ENCODE data around the gene NSMCE1. TPM values are rescaled to one million over a fixed set of nuclear protein-coding genes. Genes with fewer than 3 reads are reported as not detected.

The NSMCE1 gene
- total and polyA plus RNA-seq, 5 experiments from 2014 or later: 81.8 to 209 (median 177) TPM

DNA sequence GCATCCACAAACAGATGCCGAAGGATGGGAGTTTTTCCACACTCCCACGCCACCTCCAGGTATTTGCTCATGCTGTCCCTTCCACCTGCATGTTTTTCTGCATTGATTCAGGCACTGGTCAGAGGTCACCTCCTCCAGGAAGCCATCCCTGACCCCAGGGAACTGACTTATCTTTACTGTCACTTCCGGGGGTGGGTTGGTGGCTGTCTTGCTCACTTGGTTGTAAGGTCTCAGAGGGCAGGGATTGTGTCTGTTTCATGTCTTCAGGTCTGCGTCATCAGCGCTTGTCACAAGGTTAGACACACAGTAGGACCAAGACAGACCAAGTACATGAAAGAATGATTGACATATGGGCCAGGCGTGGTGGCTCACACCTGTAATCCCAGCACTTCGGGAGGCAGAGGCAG is 43.3 kb upstream of the NSMCE1 start:
- POLR2A ChIA-PET: interaction anchor here (0.6 to 1.8 kb wide), 2 partner anchors 52 to 76 kb away, joined by 3 to 8 read pairs; no protein-coding TSS in a partner anchor
- Mint-ChIP-seq H3K4me3 (peak overlapping the region in 8 of 10 donors; percentile 28 to 89 (median 55)), H3K36me3 (no peaks in the 10 kb centered on the region), H3K27ac (peak overlapping the region in 6 of 10 donors; percentile 2 to 81 (median 68)), H3K9me3 (peaks cover 0 to under 1% (median 0%) of the 10 kb centered on the region in 9 donors), H3K27me3 (no peaks in the 10 kb centered on the region), H3K4me1 (peaks cover 19 to 37% (median 31%) of the 10 kb centered on the region in 4 donors)
- no peak for ATAC-seq
- no peak for DNase-seq

DNA sequence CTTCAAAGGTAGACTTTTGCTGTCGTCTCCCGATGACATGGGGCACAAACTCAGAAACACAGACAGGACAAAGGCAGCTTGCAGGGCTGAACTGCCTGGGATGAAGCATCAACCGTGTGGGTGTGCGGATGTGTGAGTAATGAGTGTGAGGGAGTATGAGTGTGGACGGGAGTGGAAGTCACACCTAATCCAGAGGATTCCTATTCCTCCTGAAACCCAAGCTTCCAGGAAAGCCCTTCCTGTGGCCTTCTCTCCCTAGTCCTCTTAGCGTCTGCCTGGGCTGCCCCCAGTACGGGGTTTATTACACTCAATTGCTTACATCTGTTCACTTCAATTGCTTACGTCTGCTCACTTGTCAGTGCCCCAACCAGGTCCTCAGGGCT is 42.9 kb upstream of the NSMCE1 start:
- Mint-ChIP-seq H3K36me3 (no peaks in the 10 kb centered on the region), H3K4me1 (peaks cover 17 to 32% (median 27%) of the 10 kb centered on the region in 4 donors), H3K27ac (peak overlapping the region in 2 of 10 donors; percentile 56 to 73), H3K4me3 (peak overlapping the region in 2 of 10 donors; percentile 34 to 83), H3K9me3 (peaks cover 0 to 5% (median 0%) of the 10 kb centered on the region in 9 donors), H3K27me3 (no peaks in the 10 kb centered on the region)
- no peak for ATAC-seq
- no peak for DNase-seq
- POLR2A ChIA-PET: interaction anchor here (0.6 kb wide), 1 partner anchor 52 kb away, joined by 3 read pairs; no protein-coding TSS in a partner anchor

DNA sequence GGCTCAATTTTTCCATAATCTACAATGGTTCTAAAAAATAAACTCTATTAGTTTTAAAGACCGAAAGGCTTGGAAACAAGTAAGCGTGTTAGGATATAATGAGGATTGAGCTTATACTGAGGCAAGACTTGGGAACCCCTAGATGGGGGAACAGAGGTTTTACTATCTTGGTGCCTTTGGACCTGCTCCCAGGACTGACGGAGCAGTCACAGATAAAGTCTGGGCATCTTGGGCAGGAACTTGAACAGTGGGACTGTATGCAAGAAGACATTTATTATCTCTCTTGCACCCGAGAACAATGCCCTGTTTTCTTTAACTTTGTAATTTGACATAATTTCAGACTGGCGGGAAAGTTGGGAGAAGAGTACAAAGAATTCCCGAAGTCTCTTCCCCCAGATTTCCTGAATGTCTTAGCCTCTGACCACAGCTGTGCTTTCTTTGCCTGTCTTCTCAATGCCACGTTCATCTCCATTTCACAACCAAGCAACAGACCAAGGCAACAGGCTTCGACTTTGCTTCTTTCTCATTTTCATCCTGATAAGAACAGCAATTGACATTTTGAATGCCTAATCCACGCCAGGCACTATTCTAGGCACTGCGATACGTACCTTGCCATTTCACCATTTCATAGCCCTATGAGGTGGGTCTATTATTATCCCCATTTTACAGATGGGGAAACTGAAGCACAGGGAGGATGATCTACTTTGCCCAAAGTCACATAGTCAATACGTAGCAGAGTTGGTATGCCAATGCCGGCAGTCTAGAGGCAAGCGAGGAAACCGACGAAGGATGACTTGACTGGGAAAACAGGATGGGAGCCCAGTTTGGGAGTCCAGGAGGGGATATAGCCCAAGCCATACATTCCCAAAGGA is 42.2 kb upstream of the NSMCE1 start:
- Mint-ChIP-seq H3K4me3 (no peak overlapping the region), H3K4me1 (peaks cover 15 to 26% (median 21%) of the 10 kb centered on the region in 4 donors), H3K27ac (peak overlapping the region in 1 of 10 donors; percentile 73), H3K9me3 (peaks cover 0 to 12% (median 0%) of the 10 kb centered on the region in 9 donors), H3K27me3 (no peaks in the 10 kb centered on the region), H3K36me3 (no peaks in the 10 kb centered on the region)
- no peak for ATAC-seq
- POLR2A ChIA-PET: interaction anchor here (0.6 kb wide), 1 partner anchor 51 kb away, joined by 3 read pairs; no protein-coding TSS in a partner anchor
- no peak for DNase-seq

DNA sequence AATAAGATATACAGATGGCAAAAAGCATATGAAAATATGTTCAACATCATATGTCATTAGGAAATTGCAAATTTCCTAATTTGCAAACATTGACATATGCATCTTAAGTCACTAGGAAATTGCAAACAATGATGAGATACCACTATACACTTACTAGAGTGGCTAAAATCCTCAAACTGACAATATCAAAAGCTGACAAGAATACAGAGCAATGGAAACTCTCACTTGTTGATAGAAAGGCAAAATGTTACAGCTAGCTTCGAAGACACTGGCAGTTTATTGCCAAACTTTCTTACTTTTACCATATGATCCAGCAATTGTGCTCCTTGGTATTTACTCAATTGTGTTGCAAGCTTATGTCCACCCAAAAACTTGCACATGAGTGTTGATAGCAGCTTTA is 40.2 kb upstream of the NSMCE1 start:
- POLR2A ChIA-PET: interaction anchor here (0.6 kb wide), 1 partner anchor 48 kb away, joined by 3 read pairs; no protein-coding TSS in a partner anchor
- peaks cover 5 to 27% (median 8%) of the 10 kb centered on the region in 4 donors for H3K4me1 Mint-ChIP-seq
- no peak overlapping the region for H3K4me3 Mint-ChIP-seq
- peaks cover 0 to 16% (median 0%) of the 10 kb centered on the region in 9 donors for H3K9me3 Mint-ChIP-seq
- DNase-seq (no peak), ATAC-seq (no peak)
- H3K27me3 Mint-ChIP-seq: no peaks in the 10 kb centered on the region
- H3K27ac Mint-ChIP-seq: no peak overlapping the region
- H3K36me3 Mint-ChIP-seq: no peaks in the 10 kb centered on the region

DNA sequence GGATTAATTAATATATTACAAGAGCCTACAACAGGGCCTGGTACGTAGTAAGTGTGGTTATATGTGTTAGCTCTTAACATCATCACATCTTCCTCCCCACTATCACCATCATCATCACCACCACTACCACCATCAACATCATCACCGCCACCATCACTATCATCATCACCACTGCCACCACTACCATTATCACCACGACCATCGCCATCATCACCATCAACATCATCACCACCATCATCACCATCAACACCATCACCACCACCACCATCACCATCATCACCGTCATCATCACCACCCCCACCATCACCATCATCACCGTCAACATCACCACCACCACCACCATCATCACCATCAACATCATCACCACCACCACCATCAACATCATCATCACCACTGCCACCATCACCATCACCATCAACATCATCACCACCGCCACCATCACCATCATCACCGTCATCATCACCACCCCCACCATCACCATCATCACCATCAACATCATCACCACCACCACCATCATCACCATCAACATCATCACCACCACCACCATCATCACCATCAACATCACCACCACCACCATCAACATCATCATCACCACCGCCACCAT is 37.4 kb upstream of the NSMCE1 start:
- Mint-ChIP-seq H3K4me3 (no peak overlapping the region), H3K36me3 (no peaks in the 10 kb centered on the region), H3K27me3 (no peaks in the 10 kb centered on the region), H3K27ac (peak overlapping the region in 1 of 10 donors; percentile 26), H3K4me1 (peaks cover 0 to 40% (median 7%) of the 10 kb centered on the region in 4 donors), H3K9me3 (peaks cover 0 to 16% (median 0%) of the 10 kb centered on the region in 9 donors)
- DNase-seq: no peak
- ATAC-seq: no peak
- POLR2A ChIA-PET: no interaction called here

DNA sequence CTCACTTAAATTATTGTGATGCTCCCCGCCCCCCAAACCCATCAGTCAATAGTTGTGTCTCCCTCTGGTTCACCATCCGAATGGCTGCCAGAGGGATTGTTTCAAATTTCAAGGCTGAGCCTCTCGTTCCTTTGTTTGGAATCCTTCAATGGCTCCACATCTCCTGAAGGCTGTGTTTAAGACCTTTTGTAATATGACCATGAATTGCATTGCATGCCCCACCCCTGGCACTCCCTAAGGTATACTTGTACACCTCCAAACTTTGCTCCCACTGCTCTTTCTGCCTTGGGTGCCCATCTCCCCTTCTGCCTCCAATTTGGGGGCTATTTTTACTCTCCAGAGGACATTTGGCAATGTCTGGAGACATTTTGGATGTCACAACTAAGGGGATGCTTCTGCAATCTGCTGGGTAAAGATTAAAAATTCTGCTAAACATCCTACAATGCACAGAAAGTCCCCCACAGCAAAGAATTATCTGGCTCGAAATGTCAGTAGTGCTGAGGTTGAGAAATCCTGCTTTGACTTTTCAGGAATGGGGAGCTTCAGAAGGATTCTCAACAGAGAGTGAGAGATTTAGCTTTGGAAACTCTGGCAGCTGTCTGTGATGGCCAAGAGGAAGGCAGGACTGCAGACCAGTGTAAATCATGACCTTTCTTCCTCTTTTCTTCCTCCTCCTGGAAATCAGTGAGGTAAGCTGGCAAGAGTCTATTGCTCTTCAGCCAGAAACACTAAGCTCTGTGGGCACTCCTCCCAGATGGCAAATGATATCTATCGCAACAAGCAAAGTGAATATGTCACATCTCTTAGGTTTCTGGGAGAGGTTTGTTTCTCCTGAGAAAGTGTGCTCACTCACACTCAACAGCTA is 36.5 kb upstream of the NSMCE1 start:
- H3K4me1 Mint-ChIP-seq: peaks cover 0 to 41% (median 7%) of the 10 kb centered on the region in 4 donors
- ATAC-seq (no peak), DNase-seq (no peak)
- H3K27ac Mint-ChIP-seq: peak overlapping the region in 1 of 10 donors; percentile 63
- peaks cover 0 to 16% (median 0%) of the 10 kb centered on the region in 9 donors for H3K9me3 Mint-ChIP-seq
- POLR2A ChIA-PET: no interaction called here
- H3K27me3 Mint-ChIP-seq: no peaks in the 10 kb centered on the region
- H3K36me3 Mint-ChIP-seq: no peaks in the 10 kb centered on the region
- H3K4me3 Mint-ChIP-seq: no peak overlapping the region

DNA sequence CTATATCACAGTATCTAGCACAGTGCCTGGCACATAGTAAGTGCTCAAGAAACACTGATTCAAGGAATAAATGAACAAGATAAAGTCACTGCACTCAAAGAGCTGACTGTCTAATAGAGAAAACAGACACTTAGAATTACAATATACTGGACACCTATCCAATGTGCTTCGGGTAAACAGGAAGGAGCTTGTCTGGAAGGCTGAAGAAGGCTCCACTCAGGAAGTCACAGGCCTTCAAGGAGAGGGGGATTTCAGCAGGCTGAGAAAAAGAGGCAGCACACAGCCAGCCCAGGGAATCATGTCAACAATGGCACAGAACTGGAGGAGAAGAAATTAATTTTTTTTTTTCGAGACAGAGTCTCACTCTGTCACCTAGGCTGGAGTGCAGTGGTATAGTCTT is 35.5 kb upstream of the NSMCE1 start:
- no peak for ATAC-seq
- Mint-ChIP-seq H3K9me3 (peaks cover 0 to 16% (median 0%) of the 10 kb centered on the region in 9 donors), H3K27ac (peak overlapping the region in 1 of 10 donors; percentile 20), H3K27me3 (no peaks in the 10 kb centered on the region), H3K4me1 (peaks cover 0 to 48% (median 7%) of the 10 kb centered on the region in 4 donors), H3K36me3 (no peaks in the 10 kb centered on the region), H3K4me3 (no peak overlapping the region)
- DNase-seq: no peak
- POLR2A ChIA-PET: interaction anchor here (0.6 kb wide), 1 partner anchor 54 kb away, joined by 3 read pairs; no protein-coding TSS in a partner anchor

DNA sequence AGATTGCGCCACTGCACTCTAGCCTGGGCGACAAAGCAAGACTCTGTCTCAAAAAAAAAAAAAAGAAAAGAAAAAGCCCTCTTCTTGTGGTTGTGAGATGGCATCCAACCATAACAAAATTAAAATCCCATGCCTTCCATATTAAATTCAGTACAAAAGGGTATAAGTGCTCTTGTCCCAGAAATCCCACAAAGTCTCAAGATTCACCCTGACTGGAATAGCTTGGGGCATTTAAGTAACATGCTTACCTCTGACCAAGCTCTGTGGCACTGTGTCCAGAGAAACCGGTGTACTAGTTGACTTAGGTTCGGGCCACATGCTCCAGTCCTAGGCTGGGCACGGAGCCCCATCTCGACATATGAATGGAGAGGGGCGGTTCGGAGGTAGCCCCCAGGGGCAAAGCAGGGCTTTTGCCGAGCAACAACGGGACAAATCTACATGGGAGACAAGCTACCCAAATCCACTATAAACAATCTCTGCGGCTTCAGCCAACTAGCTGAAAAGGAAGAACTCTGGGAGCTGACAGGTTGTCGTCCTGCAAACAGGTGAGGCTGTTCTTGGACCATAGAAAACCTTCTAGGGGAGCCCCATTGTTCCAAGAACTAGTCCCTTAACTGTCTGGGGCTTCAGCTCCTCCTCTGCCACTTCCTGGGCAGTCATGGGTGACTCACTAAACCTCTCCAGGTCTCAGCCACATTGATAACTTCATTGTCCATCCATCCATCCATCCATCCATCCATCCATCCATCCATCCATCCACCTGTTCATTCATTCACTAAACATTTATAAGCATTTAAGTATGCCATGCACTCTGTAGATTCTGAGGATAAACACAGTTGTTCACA is 34.9 kb upstream of the NSMCE1 start:
- ATAC-seq (no peak), DNase-seq (no peak)
- H3K4me1 Mint-ChIP-seq: peaks cover 0 to 53% (median 7%) of the 10 kb centered on the region in 4 donors
- no peaks in the 10 kb centered on the region for H3K36me3 Mint-ChIP-seq
- no peak overlapping the region for H3K4me3 Mint-ChIP-seq
- no peaks in the 10 kb centered on the region for H3K27me3 Mint-ChIP-seq
- peak overlapping the region in 1 of 10 donors; percentile 20 for H3K27ac Mint-ChIP-seq
- POLR2A ChIA-PET: interaction anchor here (0.6 to 0.9 kb wide), 3 partner anchors 35 to 151 kb away, joined by 3 to 4 read pairs (median 4); partner anchors contain the start of gene NSMCE1
- peaks cover 0 to 16% (median 0%) of the 10 kb centered on the region in 9 donors for H3K9me3 Mint-ChIP-seq

DNA sequence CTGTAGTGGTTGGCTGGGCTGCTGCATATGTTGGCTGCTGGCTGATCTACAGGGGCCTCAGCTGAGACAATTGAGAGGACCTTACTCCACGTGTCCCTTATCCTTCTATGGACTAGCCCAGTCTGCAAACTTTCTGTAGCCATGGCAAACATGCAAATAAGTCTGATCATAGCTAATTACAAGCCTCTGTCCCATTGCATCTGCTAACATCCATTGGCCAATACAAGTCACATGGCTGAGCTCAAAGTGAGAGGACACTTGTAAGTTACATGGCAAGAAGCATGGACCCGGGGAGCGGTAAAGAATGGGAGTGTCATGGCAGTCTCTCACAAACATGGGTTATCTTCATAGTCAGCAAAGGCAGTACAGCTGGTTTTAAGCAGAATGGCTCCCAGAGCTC is 33.6 kb upstream of the NSMCE1 start:
- ATAC-seq: no peak
- POLR2A ChIA-PET: no interaction called here
- H3K9me3 Mint-ChIP-seq: peaks cover 0 to 16% (median 0%) of the 10 kb centered on the region in 9 donors

DNA sequence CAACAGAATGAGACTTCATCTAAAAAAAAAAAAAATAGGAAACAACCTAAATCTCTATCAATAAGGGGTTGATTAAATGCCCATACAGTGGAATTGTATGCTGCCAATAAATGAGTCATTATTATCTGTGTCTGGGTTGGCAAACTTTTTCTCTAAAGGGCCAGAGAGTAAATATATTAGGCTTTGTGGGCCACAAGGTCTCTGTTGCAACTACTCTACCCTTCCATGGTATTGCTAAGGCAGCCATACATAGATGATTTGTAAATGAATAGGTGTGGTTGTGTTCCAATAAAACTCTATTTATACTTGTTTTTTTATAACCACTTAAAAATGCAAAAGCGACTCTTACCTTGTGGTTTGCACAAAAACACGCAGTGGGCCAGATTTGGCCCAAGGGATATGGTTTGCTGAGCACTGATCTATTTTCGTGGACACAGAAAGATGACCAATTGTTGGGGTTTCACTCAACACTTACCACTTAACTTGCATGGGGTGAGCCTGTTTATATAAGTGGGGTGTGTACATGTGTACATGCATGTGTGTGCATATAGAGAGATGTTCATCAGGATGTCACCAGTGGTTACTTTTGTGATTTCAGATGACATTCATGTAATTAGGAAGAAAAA is 32.8 kb upstream of the NSMCE1 start:
- H3K27me3 Mint-ChIP-seq: no peaks in the 10 kb centered on the region
- DNase-seq: no peak
- ATAC-seq: no peak
- POLR2A ChIA-PET: interaction anchor here (0.8 kb wide), 1 partner anchor 65 kb away, joined by 7 read pairs; no protein-coding TSS in a partner anchor
- H3K36me3 Mint-ChIP-seq: no peaks in the 10 kb centered on the region
- H3K9me3 Mint-ChIP-seq: peaks cover 0 to 10% (median 0%) of the 10 kb centered on the region in 9 donors
- H3K27ac Mint-ChIP-seq: no peak overlapping the region
- H3K4me3 Mint-ChIP-seq: no peak overlapping the region
- H3K4me1 Mint-ChIP-seq: peaks cover 0 to 63% (median 7%) of the 10 kb centered on the region in 4 donors

More for the DNA sequence above, 33.6 kb upstream of the NSMCE1 start:
- DNase-seq: no peak
- H3K36me3 Mint-ChIP-seq: no peaks in the 10 kb centered on the region
- no peak overlapping the region for H3K4me3 Mint-ChIP-seq
- no peaks in the 10 kb centered on the region for H3K27me3 Mint-ChIP-seq
- H3K27ac Mint-ChIP-seq: peak overlapping the region in 2 of 10 donors; percentile 27 to 36
- peaks cover 0 to 61% (median 7%) of the 10 kb centered on the region in 4 donors for H3K4me1 Mint-ChIP-seq

DNA sequence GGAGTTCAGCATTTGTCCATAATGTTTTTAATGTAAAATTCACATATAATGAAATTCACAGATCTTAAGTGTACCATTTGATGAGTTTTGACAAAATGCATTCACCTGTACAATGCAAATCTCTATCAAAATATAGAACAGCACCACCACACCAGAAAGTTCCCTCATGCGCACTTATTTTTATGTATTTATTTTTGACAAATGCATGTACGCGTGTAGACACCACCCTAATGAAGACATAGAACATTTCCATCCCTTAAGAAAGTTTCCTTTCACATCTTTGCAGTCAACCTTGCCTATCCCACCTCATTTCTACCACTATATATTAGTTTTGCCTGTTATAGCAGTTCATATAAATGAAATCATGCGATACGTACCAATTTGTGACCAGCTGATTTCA is 29.6 kb upstream of the NSMCE1 start:
- Mint-ChIP-seq H3K27ac (peak overlapping the region in 2 of 10 donors; percentile 29 to 76), H3K4me1 (peaks cover 0 to 58% (median 4%) of the 10 kb centered on the region in 4 donors), H3K4me3 (peak overlapping the region in 1 of 10 donors; percentile 40), H3K27me3 (no peaks in the 10 kb centered on the region), H3K36me3 (no peaks in the 10 kb centered on the region), H3K9me3 (no peaks in the 10 kb centered on the region)
- POLR2A ChIA-PET: interaction anchor here (1.1 kb wide), 1 partner anchor 12 kb away, joined by 5 read pairs; no protein-coding TSS in a partner anchor
- ATAC-seq (no peak), DNase-seq (no peak)

Measured in naive thymus-derived CD8-positive, alpha-beta T cell (primary cell).